GM19193 (cell line): ENCODE data around the gene EML6.

ENCODE experiments used
- POLR2A ChIP-seq: IDR thresholded peaks from 4 replicates; pipeline ENCODE4 v1.6.1; 2011; ENCODE audit not compliant: insufficient read depth, insufficient read length; ENCODE audit errors: extremely low read depth

EML6 gene

GRCh38 chr2:54725343-54726099 is 2.1 kb downstream of the EML6 start:
- TF ChIP-seq POLR2A = no peak

GRCh38 chr2:54726431-54726830 is 3.0 kb downstream of the EML6 start:
- TF ChIP-seq POLR2A = no peak

- no peak for TF ChIP-seq POLR2A
Observed at GRCh38 chr2:54726940-54727339, 3.5 kb downstream of the EML6 start.

GRCh38 chr2:54728669-54729120 is 5.2 kb downstream of the EML6 start:
- no peak for TF ChIP-seq POLR2A

GRCh38 chr2:54735636-54736035 is 12.2 kb downstream of the EML6 start:
- no peak for TF ChIP-seq POLR2A

- no peak for TF ChIP-seq POLR2A
Observed at GRCh38 chr2:54738281-54738680, 14.8 kb downstream of the EML6 start.

GRCh38 chr2:54740333-54740732 is 16.9 kb downstream of the EML6 start:
- no peak for TF ChIP-seq POLR2A

- no peak for TF ChIP-seq POLR2A
Observed at GRCh38 chr2:54741250-54741649, 17.8 kb downstream of the EML6 start.

GRCh38 chr2:54750040-54750439 is 26.6 kb downstream of the EML6 start:
- TF ChIP-seq POLR2A = no peak

GRCh38 chr2:54752439-54752838 is 29.0 kb downstream of the EML6 start:
- no peak for TF ChIP-seq POLR2A

- TF ChIP-seq POLR2A = no peak
Observed at GRCh38 chr2:54755641-54756326, 32.3 kb downstream of the EML6 start.

- TF ChIP-seq POLR2A = no peak
Observed at GRCh38 chr2:54757500-54757899, 34.0 kb downstream of the EML6 start.

- no peak for TF ChIP-seq POLR2A
Observed at GRCh38 chr2:54758951-54759350, 35.5 kb downstream of the EML6 start.

GRCh38 chr2:54760310-54760709 is 36.8 kb downstream of the EML6 start:
- TF ChIP-seq POLR2A = no peak

- TF ChIP-seq POLR2A = no peak
Observed at GRCh38 chr2:54763636-54764291, 40.3 kb downstream of the EML6 start.

- no peak for TF ChIP-seq POLR2A
Observed at GRCh38 chr2:54767921-54768320, 44.5 kb downstream of the EML6 start.

- TF ChIP-seq POLR2A = no peak
Observed at GRCh38 chr2:54768772-54769428, 45.4 kb downstream of the EML6 start.
